Activated naive CD4-positive, alpha-beta T cell treated with anti-CD3 and anti-CD28 coated beads, Interleukin-2, amount 10 ng/mL, durations not matched to agents 7 days and 5 days (primary cell): ENCODE results near the gene PTPDC1.
"Not testable (repeated sequence)": the region's sequence is repeated elsewhere in the genome, so short reads cannot be mapped to it uniquely, and the experiment has no call there.

Experiments used
- CTCF ChIA-PET: fragments of 350-600 bp; sonication (Branson Sonifier 250); formaldehyde crosslinking; loops from one replicate; lab custom pipeline; 2021; ENCODE audit warnings: antibody characterized with exemption; lab: Charles Lee
- DNase-seq: peaks from one replicate; pipeline ENCODE4 v3.0.0-alpha.2; 2020
- H3K27ac Mint-ChIP-seq: one replicate; pipeline ENCODE4 v1.8.0; 2021; ENCODE audit warnings: mild to moderate bottlenecking, moderate library complexity, mixed read lengths
- H3K27me3 Mint-ChIP-seq: one replicate; pipeline ENCODE4 v1.8.0; 2021; ENCODE audit warnings: mild to moderate bottlenecking, mixed read lengths
- H3K36me3 Mint-ChIP-seq: one replicate; pipeline ENCODE4 v1.8.0; 2021; ENCODE audit warnings: mixed read lengths
- H3K4me1 Mint-ChIP-seq: one replicate; pipeline ENCODE4 v1.8.0; 2021; ENCODE audit warnings: mixed read lengths
- H3K4me3 Mint-ChIP-seq: one replicate; pipeline ENCODE4 v1.8.0; 2021; ENCODE audit warnings: mild to moderate bottlenecking, moderate library complexity, mixed read lengths
- H3K9me3 Mint-ChIP-seq: one replicate; pipeline ENCODE4 v1.8.0; 2021; ENCODE audit warnings: mixed read lengths

The PTPDC1 gene

GRCh38 chr9:94108584-94108983, 24.3 kb downstream of the PTPDC1 start:
- Mint-ChIP-seq H3K9me3 (no peaks in the 10 kb centered on the region), H3K4me1 (peaks cover 4% of the 10 kb centered on the region), H3K27ac (no peak overlapping the region), H3K27me3 (no peaks in the 10 kb centered on the region), H3K36me3 (no peaks in the 10 kb centered on the region), H3K4me3 (no peak overlapping the region)
- no peak for DNase-seq
- CTCF ChIA-PET = no interaction called here

GRCh38 chr9:94110821-94111252, 26.6 kb downstream of the PTPDC1 start:
- no peaks in the 10 kb centered on the region for H3K27me3 Mint-ChIP-seq
- no peak for DNase-seq
- no peak overlapping the region for H3K27ac Mint-ChIP-seq
- CTCF ChIA-PET = no interaction called here
- H3K36me3 Mint-ChIP-seq = no peaks in the 10 kb centered on the region
- H3K4me3 Mint-ChIP-seq = no peak overlapping the region
- peaks cover 4% of the 10 kb centered on the region for H3K4me1 Mint-ChIP-seq
- H3K9me3 Mint-ChIP-seq = no peaks in the 10 kb centered on the region

GRCh38 chr9:94111446-94111845, 27.2 kb downstream of the PTPDC1 start:
- no peaks in the 10 kb centered on the region for H3K36me3 Mint-ChIP-seq
- H3K27ac Mint-ChIP-seq = no peak overlapping the region
- CTCF ChIA-PET = no interaction called here
- H3K4me1 Mint-ChIP-seq = peaks cover 4% of the 10 kb centered on the region
- H3K4me3 Mint-ChIP-seq = no peak overlapping the region
- H3K9me3 Mint-ChIP-seq = no peaks in the 10 kb centered on the region
- H3K27me3 Mint-ChIP-seq = no peaks in the 10 kb centered on the region
- DNase-seq = no peak

GRCh38 chr9:94112716-94113465, 28.6 kb downstream of the PTPDC1 start:
- H3K4me1 Mint-ChIP-seq = peaks cover 4% of the 10 kb centered on the region
- DNase-seq = no peak
- no peaks in the 10 kb centered on the region for H3K9me3 Mint-ChIP-seq
- H3K27me3 Mint-ChIP-seq = no peaks in the 10 kb centered on the region
- no peaks in the 10 kb centered on the region for H3K36me3 Mint-ChIP-seq
- CTCF ChIA-PET = no interaction called here
- H3K27ac Mint-ChIP-seq = no peak overlapping the region
- no peak overlapping the region for H3K4me3 Mint-ChIP-seq

GRCh38 chr9:94120088-94120487, 35.8 kb downstream of the PTPDC1 start:
- H3K27me3 Mint-ChIP-seq, CTCF ChIA-PET, H3K36me3 Mint-ChIP-seq: not testable (repeated sequence)

GRCh38 chr9:94120854-94121376, 36.7 kb downstream of the PTPDC1 start:
- Mint-ChIP-seq H3K36me3 (peaks cover 2% of the 10 kb centered on the region), H3K4me3 (no peak overlapping the region), H3K9me3 (no peaks in the 10 kb centered on the region), H3K27me3 (no peaks in the 10 kb centered on the region), H3K4me1 (no peaks in the 10 kb centered on the region), H3K27ac (no peak overlapping the region)
- no peak for DNase-seq
- CTCF ChIA-PET = no interaction called here

More at GRCh38 chr9:94120088-94120487, 35.8 kb downstream of the PTPDC1 start:
- DNase-seq, H3K9me3 Mint-ChIP-seq, H3K4me1 Mint-ChIP-seq, H3K27ac Mint-ChIP-seq, H3K4me3 Mint-ChIP-seq: not testable (repeated sequence)

- DNase-seq = no peak
- Mint-ChIP-seq H3K27me3 (no peaks in the 10 kb centered on the region), H3K4me3 (no peak overlapping the region), H3K36me3 (peaks cover 2% of the 10 kb centered on the region), H3K9me3 (peaks cover 21% of the 10 kb centered on the region), H3K27ac (no peak overlapping the region), H3K4me1 (no peaks in the 10 kb centered on the region)
- CTCF ChIA-PET = no interaction called here
Observed at GRCh38 chr9:94126844-94127243, 42.6 kb downstream of the PTPDC1 start.

- CTCF ChIA-PET = no interaction called here
- no peak overlapping the region for H3K27ac Mint-ChIP-seq
- H3K9me3 Mint-ChIP-seq = peaks cover 21% of the 10 kb centered on the region
- H3K4me3 Mint-ChIP-seq = no peak overlapping the region
- no peaks in the 10 kb centered on the region for H3K4me1 Mint-ChIP-seq
- H3K36me3 Mint-ChIP-seq = peaks cover 2% of the 10 kb centered on the region
- H3K27me3 Mint-ChIP-seq = no peaks in the 10 kb centered on the region
- DNase-seq = no peak
Observed at GRCh38 chr9:94127806-94128205, 43.5 kb downstream of the PTPDC1 start.

- H3K4me1 Mint-ChIP-seq = no peaks in the 10 kb centered on the region
- peaks cover 2% of the 10 kb centered on the region for H3K36me3 Mint-ChIP-seq
- H3K4me3 Mint-ChIP-seq = no peak overlapping the region
- no peaks in the 10 kb centered on the region for H3K27me3 Mint-ChIP-seq
- no peak overlapping the region for H3K27ac Mint-ChIP-seq
- DNase-seq = no peak
- H3K9me3 Mint-ChIP-seq = peaks cover 21% of the 10 kb centered on the region
- CTCF ChIA-PET = no interaction called here
Observed at GRCh38 chr9:94128580-94128979, 44.3 kb downstream of the PTPDC1 start.

GRCh38 chr9:94134629-94135028, 50.4 kb downstream of the PTPDC1 start:
- Mint-ChIP-seq H3K36me3 (no peaks in the 10 kb centered on the region), H3K4me3 (no peak overlapping the region), H3K27me3 (peaks cover 3% of the 10 kb centered on the region), H3K4me1 (no peaks in the 10 kb centered on the region), H3K27ac (no peak overlapping the region), H3K9me3 (peaks cover 2% of the 10 kb centered on the region)
- no peak for DNase-seq
- CTCF ChIA-PET = interaction anchor here (2.1 kb wide), 1 partner anchor 78 kb away, joined by 5 read pairs; no protein-coding TSS in a partner anchor

GRCh38 chr9:94135222-94135621, 51.0 kb downstream of the PTPDC1 start:
- Mint-ChIP-seq H3K4me1 (no peaks in the 10 kb centered on the region), H3K36me3 (no peaks in the 10 kb centered on the region), H3K4me3 (no peak overlapping the region), H3K27ac (no peak overlapping the region), H3K9me3 (no peaks in the 10 kb centered on the region), H3K27me3 (peaks cover 3% of the 10 kb centered on the region)
- CTCF ChIA-PET = interaction anchor here (2.1 kb wide), 1 partner anchor 78 kb away, joined by 5 read pairs; no protein-coding TSS in a partner anchor
- no peak for DNase-seq

- Mint-ChIP-seq H3K4me3 (no peak overlapping the region), H3K27me3 (peaks cover 11% of the 10 kb centered on the region), H3K9me3 (no peaks in the 10 kb centered on the region), H3K27ac (no peak overlapping the region), H3K36me3 (no peaks in the 10 kb centered on the region), H3K4me1 (no peaks in the 10 kb centered on the region)
- DNase-seq = no peak
- CTCF ChIA-PET = interaction anchor here (1.4 kb wide), 1 partner anchor 74 kb away, joined by 3 read pairs; no protein-coding TSS in a partner anchor
Observed at GRCh38 chr9:94139672-94140417, 55.6 kb downstream of the PTPDC1 start.

GRCh38 chr9:94140418-94140780, 56.1 kb downstream of the PTPDC1 start:
- H3K27ac Mint-ChIP-seq = no peak overlapping the region
- H3K27me3 Mint-ChIP-seq = peaks cover 9% of the 10 kb centered on the region
- no peak for DNase-seq
- no peak overlapping the region for H3K4me3 Mint-ChIP-seq
- no peaks in the 10 kb centered on the region for H3K9me3 Mint-ChIP-seq
- H3K4me1 Mint-ChIP-seq = no peaks in the 10 kb centered on the region
- CTCF ChIA-PET = no interaction called here
- no peaks in the 10 kb centered on the region for H3K36me3 Mint-ChIP-seq

- no peak for DNase-seq
- no peaks in the 10 kb centered on the region for H3K4me1 Mint-ChIP-seq
- H3K27ac Mint-ChIP-seq = no peak overlapping the region
- peaks cover 8% of the 10 kb centered on the region for H3K27me3 Mint-ChIP-seq
- no peak overlapping the region for H3K4me3 Mint-ChIP-seq
- H3K36me3 Mint-ChIP-seq = no peaks in the 10 kb centered on the region
- CTCF ChIA-PET = no interaction called here
- no peaks in the 10 kb centered on the region for H3K9me3 Mint-ChIP-seq
Observed at GRCh38 chr9:94140791-94141790, 56.8 kb downstream of the PTPDC1 start.
